HEK293 (cell line): ENCODE data around the gene ODAD4.

Experiments used
- CTCF ChIA-PET: fragments of 350-600 bp; formaldehyde crosslinking; extraction: SDS; loops from one replicate; lab custom pipeline; 2021; ENCODE audit warnings: antibody characterized with exemption; lab: Yijun Ruan, JAX
- POLR2A ChIA-PET: fragments of 300-600 bp; formaldehyde crosslinking; extraction: SDS; loops from one replicate; lab custom pipeline; 2020; ENCODE audit warnings: antibody characterized with exemption, inconsistent platforms; lab: Yijun Ruan, JAX
- H3K27ac ChIP-seq: fragments of 200-500 bp; sonication (Bioruptor generic); 2 replicates; pipeline ENCODE4 v1.5.1; 2014; ENCODE audit warnings: low read depth, low read length, control low read depth, inconsistent platforms; ENCODE audit errors: extremely low read depth
- H3K36me3 ChIP-seq, 2 experiments: fragments of 200-500 bp in 1 of 2; sonication (Bioruptor generic) in 1 of 2; 1 replicate in 1 of 2; 2 replicates in 1 of 2; pipeline ENCODE4 v1.5.1; 2014 to 2017; ENCODE audit warnings: inconsistent platforms in 2 of 2, low read length in 2 of 2; ENCODE audit not compliant: control insufficient read depth in 2 of 2, insufficient read depth in 1 of 2
- H3K4me1 ChIP-seq: fragments of 200-500 bp; sonication (Bioruptor generic); 2 replicates; pipeline ENCODE4 v1.5.1; 2014; ENCODE audit warnings: mild to moderate bottlenecking, low read length, inconsistent platforms; ENCODE audit not compliant: control insufficient read depth, insufficient read depth
- H3K4me3 ChIP-seq: 2 replicates; pipeline ENCODE4 v1.5.1; 2011; ENCODE audit warnings: low read depth, mild to moderate bottlenecking, control low read depth, low read length, moderate library complexity
- H3K9me3 ChIP-seq: fragments of 200-500 bp; sonication (Bioruptor generic); 2 replicates; pipeline ENCODE4 v1.5.1; 2014; ENCODE audit warnings: low read depth, low read length, inconsistent platforms; ENCODE audit not compliant: control insufficient read depth, insufficient read depth
- GLI4 ChIP-seq: fragments of 450-650 bp; formaldehyde crosslinking; IDR thresholded peaks from 2 replicates; pipeline ENCODE4 v1.5.1; 2016; ENCODE audit warnings: missing biosample characterization, missing genetic modification characterization
- IKZF3 ChIP-seq: fragments of 450-650 bp; IDR thresholded peaks from 2 replicates; pipeline ENCODE4 v1.5.0; 2018; ENCODE audit warnings: missing biosample characterization, mild to moderate bottlenecking, missing genetic modification characterization, moderate library complexity
- KLF8 ChIP-seq: fragments of 450-650 bp; formaldehyde crosslinking; IDR thresholded peaks from 2 replicates; pipeline ENCODE4 v1.5.1; 2016; ENCODE audit warnings: missing biosample characterization, missing genetic modification characterization
- ZBTB21 ChIP-seq: fragments of 450-650 bp; formaldehyde crosslinking; IDR thresholded peaks from 2 replicates; pipeline ENCODE4 v1.5.1; 2017; ENCODE audit warnings: missing biosample characterization, missing genetic modification characterization
- ZFP37 ChIP-seq: fragments of 450-650 bp; formaldehyde crosslinking; IDR thresholded peaks from 2 replicates; pipeline ENCODE4 v1.5.1; 2016; ENCODE audit warnings: missing biosample characterization, missing genetic modification characterization
- ZNF248 ChIP-seq: fragments of 450-650 bp; formaldehyde crosslinking; IDR thresholded peaks from 2 replicates; pipeline ENCODE4 v1.5.1; 2017; ENCODE audit warnings: missing biosample characterization, missing genetic modification characterization
- ZNF341 ChIP-seq: fragments of 450-650 bp; formaldehyde crosslinking; IDR thresholded peaks from 2 replicates; pipeline ENCODE4; 2016; ENCODE audit warnings: low read depth, missing biosample characterization, missing genetic modification characterization
- ZNF510 ChIP-seq: fragments of 450-650 bp; formaldehyde crosslinking; IDR thresholded peaks from 2 replicates; pipeline ENCODE4 v1.5.1; 2018; ENCODE audit warnings: mild to moderate bottlenecking, missing genetic modification characterization, missing biosample characterization; ENCODE audit not compliant: insufficient replicate concordance
- ZNF514 ChIP-seq: fragments of 450-650 bp; formaldehyde crosslinking; IDR thresholded peaks from 2 replicates; pipeline ENCODE4 v1.5.1; 2016; ENCODE audit warnings: missing biosample characterization, missing genetic modification characterization
- ZNF521 ChIP-seq: fragments of 450-650 bp; formaldehyde crosslinking; IDR thresholded peaks from 2 replicates; pipeline ENCODE4 v1.5.1; 2017; ENCODE audit warnings: missing biosample characterization, mild to moderate bottlenecking, missing genetic modification characterization
- ZNF555 ChIP-seq: fragments of 450-650 bp; formaldehyde crosslinking; conservative IDR thresholded peaks from 2 replicates; pipeline ENCODE4 v1.5.1; 2017; ENCODE audit warnings: missing biosample characterization, mild to moderate bottlenecking, missing genetic modification characterization, inconsistent platforms
- ZNF600 ChIP-seq: fragments of 450-650 bp; formaldehyde crosslinking; IDR thresholded peaks from 2 replicates; pipeline ENCODE4 v1.5.1; 2016; ENCODE audit warnings: missing biosample characterization, missing genetic modification characterization
- ZNF664 ChIP-seq: fragments of 450-650 bp; formaldehyde crosslinking; IDR thresholded peaks from 2 replicates; pipeline ENCODE4 v1.5.1; 2016; ENCODE audit warnings: missing biosample characterization, missing genetic modification characterization
- ZNF792 ChIP-seq: fragments of 450-650 bp; formaldehyde crosslinking; IDR thresholded peaks from 2 replicates; pipeline ENCODE4 v1.5.1; 2016; ENCODE audit warnings: missing biosample characterization, missing genetic modification characterization
- ZSCAN23 ChIP-seq: fragments of 450-650 bp; formaldehyde crosslinking; IDR thresholded peaks from 2 replicates; pipeline ENCODE4 v1.5.1; 2016; ENCODE audit warnings: missing biosample characterization, missing genetic modification characterization
- TF ChIP-seq, protein P1 (sequence below): fragments of 450-650 bp; formaldehyde crosslinking; IDR thresholded peaks from 2 replicates; pipeline ENCODE4 v1.5.1; 2016; ENCODE audit warnings: missing biosample characterization, missing genetic modification characterization, low read depth
- TF ChIP-seq, protein P2 (sequence below): fragments of 450-650 bp; IDR thresholded peaks from 2 replicates; pipeline ENCODE4 v1.5.1; 2018; ENCODE audit warnings: missing biosample characterization, mild to moderate bottlenecking, missing genetic modification characterization
- TF ChIP-seq, protein P3 (sequence below): fragments of 450-650 bp; formaldehyde crosslinking; IDR thresholded peaks from 2 replicates; pipeline ENCODE4 v1.5.1; 2016; ENCODE audit warnings: missing biosample characterization, missing genetic modification characterization

ODAD4 gene

DNA sequence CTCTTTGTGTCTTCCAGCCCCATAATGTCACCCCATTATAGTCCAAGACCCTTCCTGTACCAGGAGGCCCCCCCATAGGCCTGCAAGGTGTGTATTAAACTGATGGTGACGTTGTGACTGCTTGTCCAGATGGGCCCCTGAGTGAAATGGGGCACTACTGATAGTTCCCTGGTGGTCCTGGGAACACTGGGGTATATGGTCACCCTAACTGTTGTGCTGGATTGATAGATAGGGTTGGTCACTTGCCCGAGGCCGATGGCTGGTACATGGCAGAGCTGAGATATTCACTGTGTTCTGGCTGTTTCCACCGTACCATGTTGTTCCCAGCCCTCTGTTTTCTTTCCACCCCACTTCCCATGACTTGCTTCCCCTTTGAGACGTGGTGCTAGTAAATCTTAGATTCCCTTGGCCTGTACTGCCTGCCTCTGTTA is 40.5 kb downstream of the ODAD4 start:
- ChIA-PET CTCF (interaction anchor here (1.0 kb wide), 1 partner anchor 45 kb away, joined by 3 read pairs; no protein-coding TSS in a partner anchor), POLR2A (interaction anchor here (0.7 kb wide), 1 partner anchor 13 kb away, joined by 3 read pairs; no protein-coding TSS in a partner anchor)
- Histone ChIP-seq H3K9me3 (no peaks in the 10 kb centered on the region), H3K27ac (0 out of 2 replicates have a peak overlapping the region, but pooled peaks have one; percentile 48), H3K4me1 (0 out of 2 replicates have a peak, but pooled peaks cover 3% of the 10 kb centered on the region), H3K4me3 (no peak overlapping the region), H3K36me3 (peaks cover 35 to 79% of the 10 kb centered on the region in 2 experiments)
- no peak for TF ChIP-seq ZNF555 (tag by site-specific recombination)
- TF ChIP-seq ZNF341 (tag by site-specific recombination) = no peak
- TF ChIP-seq, protein P1, sequence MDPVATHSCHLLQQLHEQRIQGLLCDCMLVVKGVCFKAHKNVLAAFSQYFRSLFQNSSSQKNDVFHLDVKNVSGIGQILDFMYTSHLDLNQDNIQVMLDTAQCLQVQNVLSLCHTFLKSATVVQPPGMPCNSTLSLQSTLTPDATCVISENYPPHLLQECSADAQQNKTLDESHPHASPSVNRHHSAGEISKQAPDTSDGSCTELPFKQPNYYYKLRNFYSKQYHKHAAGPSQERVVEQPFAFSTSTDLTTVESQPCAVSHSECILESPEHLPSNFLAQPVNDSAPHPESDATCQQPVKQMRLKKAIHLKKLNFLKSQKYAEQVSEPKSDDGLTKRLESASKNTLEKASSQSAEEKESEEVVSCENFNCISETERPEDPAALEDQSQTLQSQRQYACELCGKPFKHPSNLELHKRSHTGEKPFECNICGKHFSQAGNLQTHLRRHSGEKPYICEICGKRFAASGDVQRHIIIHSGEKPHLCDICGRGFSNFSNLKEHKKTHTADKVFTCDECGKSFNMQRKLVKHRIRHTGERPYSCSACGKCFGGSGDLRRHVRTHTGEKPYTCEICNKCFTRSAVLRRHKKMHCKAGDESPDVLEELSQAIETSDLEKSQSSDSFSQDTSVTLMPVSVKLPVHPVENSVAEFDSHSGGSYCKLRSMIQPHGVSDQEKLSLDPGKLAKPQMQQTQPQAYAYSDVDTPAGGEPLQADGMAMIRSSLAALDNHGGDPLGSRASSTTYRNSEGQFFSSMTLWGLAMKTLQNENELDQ = no peak
- peak; percentile 71 for TF ChIP-seq ZNF600 (tag by site-specific recombination)
- no peak for TF ChIP-seq ZNF792 (tag by site-specific recombination)
- no peak for TF ChIP-seq ZNF510

DNA sequence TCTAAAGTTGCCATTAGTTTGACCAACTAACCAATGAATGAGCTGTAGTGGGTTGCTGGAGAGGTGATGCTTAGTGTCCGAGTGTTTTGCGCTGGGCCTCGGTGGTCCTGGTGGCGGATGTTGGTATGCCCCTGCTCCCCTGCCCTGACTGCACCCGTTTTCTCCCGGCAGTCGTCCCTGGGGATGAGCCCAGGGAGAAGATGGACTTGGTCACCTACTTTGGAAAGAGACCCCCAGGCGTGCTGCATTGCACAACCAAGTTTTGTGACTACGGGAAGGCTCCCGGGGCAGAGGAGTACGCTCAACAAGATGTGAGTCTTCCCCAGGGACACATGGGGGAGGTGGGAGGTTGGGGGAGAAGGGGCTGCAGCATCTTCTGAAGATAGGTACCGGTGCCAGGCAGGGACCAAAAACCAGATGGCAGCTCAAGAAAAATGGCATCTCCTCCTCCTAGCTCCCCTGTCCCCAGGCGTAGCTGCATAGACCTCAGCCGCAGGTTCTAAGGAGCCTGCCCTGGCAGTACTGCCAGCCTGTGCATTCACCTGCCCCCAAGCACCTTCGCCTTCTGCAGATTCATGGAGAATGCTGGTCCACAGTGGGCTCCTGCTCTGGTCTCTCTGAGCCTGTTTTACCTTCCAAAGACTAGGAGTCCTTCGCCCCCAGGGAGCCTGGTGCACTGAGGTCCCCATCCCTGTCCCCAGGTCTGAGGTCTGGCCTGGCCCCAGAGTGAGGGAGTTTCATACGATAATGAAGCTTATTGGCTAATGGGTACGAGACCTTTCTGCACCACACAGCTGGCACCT is 41.5 kb downstream of the ODAD4 start:
- peaks cover 40 to 89% of the 10 kb centered on the region in 2 experiments for H3K36me3 ChIP-seq
- CTCF ChIA-PET = interaction anchor here (0.7 to 1.3 kb wide), 5 partner anchors 9 to 53 kb away, joined by 3 to 8 read pairs (median 3); partner anchors contain the start of gene DNAJC7
- TF ChIP-seq ZFP37 (tag by site-specific recombination) = no peak
- no peak for TF ChIP-seq KLF8
- no peak for TF ChIP-seq ZNF664
- no peak for TF ChIP-seq ZNF248 (tag by site-specific recombination)
- TF ChIP-seq, protein P2, sequence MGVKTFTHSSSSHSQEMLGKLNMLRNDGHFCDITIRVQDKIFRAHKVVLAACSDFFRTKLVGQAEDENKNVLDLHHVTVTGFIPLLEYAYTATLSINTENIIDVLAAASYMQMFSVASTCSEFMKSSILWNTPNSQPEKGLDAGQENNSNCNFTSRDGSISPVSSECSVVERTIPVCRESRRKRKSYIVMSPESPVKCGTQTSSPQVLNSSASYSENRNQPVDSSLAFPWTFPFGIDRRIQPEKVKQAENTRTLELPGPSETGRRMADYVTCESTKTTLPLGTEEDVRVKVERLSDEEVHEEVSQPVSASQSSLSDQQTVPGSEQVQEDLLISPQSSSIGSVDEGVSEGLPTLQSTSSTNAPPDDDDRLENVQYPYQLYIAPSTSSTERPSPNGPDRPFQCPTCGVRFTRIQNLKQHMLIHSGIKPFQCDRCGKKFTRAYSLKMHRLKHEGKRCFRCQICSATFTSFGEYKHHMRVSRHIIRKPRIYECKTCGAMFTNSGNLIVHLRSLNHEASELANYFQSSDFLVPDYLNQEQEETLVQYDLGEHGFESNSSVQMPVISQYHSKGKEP (tag by site-specific recombination) = no peak
- TF ChIP-seq ZSCAN23 (tag by site-specific recombination) = no peak
- TF ChIP-seq, protein P3, sequence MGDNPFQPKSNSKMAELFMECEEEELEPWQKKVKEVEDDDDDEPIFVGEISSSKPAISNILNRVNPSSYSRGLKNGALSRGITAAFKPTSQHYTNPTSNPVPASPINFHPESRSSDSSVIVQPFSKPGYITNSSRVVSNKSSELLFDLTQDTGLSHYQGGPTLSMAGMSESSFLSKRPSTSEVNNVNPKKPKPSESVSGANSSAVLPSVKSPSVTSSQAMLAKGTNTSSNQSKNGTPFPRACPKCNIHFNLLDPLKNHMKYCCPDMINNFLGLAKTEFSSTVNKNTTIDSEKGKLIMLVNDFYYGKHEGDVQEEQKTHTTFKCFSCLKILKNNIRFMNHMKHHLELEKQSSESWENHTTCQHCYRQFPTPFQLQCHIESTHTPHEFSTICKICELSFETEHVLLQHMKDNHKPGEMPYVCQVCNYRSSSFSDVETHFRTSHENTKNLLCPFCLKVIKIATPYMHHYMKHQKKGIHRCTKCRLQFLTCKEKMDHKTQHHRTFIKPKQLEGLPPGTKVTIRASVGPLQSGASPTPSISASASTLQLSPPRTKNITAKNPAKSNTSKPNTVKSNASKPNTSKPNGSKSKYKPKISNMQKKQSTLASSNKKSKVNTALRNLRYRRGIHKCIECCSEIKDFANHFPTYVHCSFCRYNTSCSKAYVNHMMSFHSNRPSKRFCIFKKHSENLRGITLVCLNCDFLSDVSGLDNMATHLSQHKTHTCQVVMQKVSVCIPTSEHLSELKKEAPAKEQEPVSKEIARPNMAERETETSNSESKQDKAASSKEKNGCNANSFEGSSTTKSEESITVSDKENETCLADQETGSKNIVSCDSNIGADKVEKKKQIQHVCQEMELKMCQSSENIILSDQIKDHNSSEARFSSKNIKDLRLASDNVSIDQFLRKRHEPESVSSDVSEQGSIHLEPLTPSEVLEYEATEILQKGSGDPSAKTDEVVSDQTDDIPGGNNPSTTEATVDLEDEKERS (tag by site-specific recombination) = no peak
- no peak for TF ChIP-seq ZNF600 (tag by site-specific recombination)
- no peak for TF ChIP-seq ZNF521
- TF ChIP-seq IKZF3 (tag by site-specific recombination) = no peak
- no peak for TF ChIP-seq ZBTB21 (tag by site-specific recombination)
- TF ChIP-seq GLI4 (tag by site-specific recombination) = no peak
- no peak for TF ChIP-seq ZNF514 (tag by site-specific recombination)
- no peak overlapping the region for H3K4me3 ChIP-seq
- POLR2A ChIA-PET = interaction anchor here (0.7 to 1.8 kb wide), 5 partner anchors 11 to 266 kb away, joined by 3 to 5 read pairs (median 5); no protein-coding TSS in a partner anchor
- no peaks in the 10 kb centered on the region for H3K4me1 ChIP-seq
- H3K9me3 ChIP-seq = no peaks in the 10 kb centered on the region
- H3K27ac ChIP-seq = peak overlapping the region; percentile 17; the same call in 1 of the 2 replicates
